Mesenchymal stem cell (in vitro differentiated cells and primary cell): ENCODE measurements around the gene BMPR1A.

Source experiments
- DNase-seq: peaks from one replicate; pipeline ENCODE4 v3.0.0-alpha.2; 2013
- H2AFZ ChIP-seq: one replicate; pipeline ENCODE4 v1.6.1; 2013; ENCODE audit warnings: low read depth, mild to moderate bottlenecking, control low read depth, inconsistent platforms, low read length, moderate library complexity
- H2AK5ac ChIP-seq: 2 replicates; pipeline ENCODE4 v1.6.1; 2013; ENCODE audit warnings: low read length, moderate library complexity, mild to moderate bottlenecking, inconsistent platforms; ENCODE audit not compliant: severe bottlenecking
- H2BK120ac ChIP-seq: one replicate; pipeline ENCODE4 v1.6.1; 2013; ENCODE audit warnings: low read depth, mild to moderate bottlenecking, inconsistent platforms, low read length, moderate library complexity
- H2BK12ac ChIP-seq, 2 experiments: one replicate each; pipeline ENCODE4 v1.6.1; 2013; ENCODE audit warnings: inconsistent platforms in 2 of 2, low read length in 2 of 2, mild to moderate bottlenecking in 2 of 2, moderate library complexity in 2 of 2, control low read depth in 1 of 2
- H2BK15ac ChIP-seq: one replicate; pipeline ENCODE4 v1.6.1; 2013; ENCODE audit warnings: mild to moderate bottlenecking, low read depth, inconsistent platforms; ENCODE audit not compliant: poor library complexity, severe bottlenecking
- H2BK5ac ChIP-seq: 2 replicates; pipeline ENCODE4 v1.6.1; 2013; ENCODE audit warnings: low read depth, mild to moderate bottlenecking, low read length, control low read depth, inconsistent platforms; ENCODE audit not compliant: poor library complexity, severe bottlenecking
- H3K14ac ChIP-seq, 2 experiments: one replicate each; pipeline ENCODE4 v1.6.1; 2013; ENCODE audit warnings: inconsistent platforms in 2 of 2, low read length in 2 of 2, control low read depth in 1 of 2, mild to moderate bottlenecking in 1 of 2, moderate library complexity in 1 of 2
- H3K18ac ChIP-seq, 2 experiments: one replicate each; pipeline ENCODE4 v1.6.1; 2013; ENCODE audit warnings: inconsistent platforms in 2 of 2, low read length in 2 of 2, control low read depth in 1 of 2, low read depth in 1 of 2, mild to moderate bottlenecking in 1 of 2
- H3K23ac ChIP-seq, 2 experiments: one replicate each; pipeline ENCODE4 v1.6.1; 2013; ENCODE audit warnings: inconsistent platforms in 2 of 2, low read length in 2 of 2, mild to moderate bottlenecking in 2 of 2, moderate library complexity in 2 of 2, control low read depth in 1 of 2
- H3K27ac ChIP-seq: 2 replicates; pipeline ENCODE4 v1.5.1; 2013; ENCODE audit warnings: mild to moderate bottlenecking, moderate library complexity, low read length, control low read depth, inconsistent platforms; ENCODE audit not compliant: poor library complexity, severe bottlenecking
- H3K27me3 ChIP-seq, 2 experiments: 2 replicates each; pipeline versions ENCODE4 v1.6.1 to v1.7.0; 2013; ENCODE audit warnings: low read length in 2 of 2, mild to moderate bottlenecking in 2 of 2, moderate library complexity in 2 of 2, control low read depth in 1 of 2, inconsistent platforms in 1 of 2; ENCODE audit not compliant: control insufficient read depth in 1 of 2, insufficient read depth in 1 of 2
- H3K36me3 ChIP-seq, 2 experiments: 2 replicates each; pipeline versions ENCODE4 v1.6.1 to v1.7.0; 2013; ENCODE audit warnings: low read length in 2 of 2, control low read depth in 1 of 2, inconsistent platforms in 1 of 2, low read depth in 1 of 2, mild to moderate bottlenecking in 1 of 2; ENCODE audit not compliant: insufficient read depth in 2 of 2, control insufficient read depth in 1 of 2
- H3K4ac ChIP-seq, 2 experiments: one replicate each; pipeline ENCODE4 v1.6.1; 2013; ENCODE audit warnings: inconsistent platforms in 2 of 2, low read length in 2 of 2, mild to moderate bottlenecking in 2 of 2, moderate library complexity in 2 of 2, control low read depth in 1 of 2, low read depth in 1 of 2
- H3K4me1 ChIP-seq: 2 replicates; pipeline ENCODE4 v1.6.1; 2013; ENCODE audit warnings: low read depth, low read length, control low read depth; ENCODE audit not compliant: control insufficient read depth, insufficient read depth
- H3K4me2 ChIP-seq: 2 replicates; pipeline ENCODE4 v1.6.1; 2013; ENCODE audit warnings: low read length, mild to moderate bottlenecking, inconsistent platforms; ENCODE audit not compliant: poor library complexity, severe bottlenecking
- H3K4me3 ChIP-seq, 2 experiments: 2 replicates each; pipeline versions ENCODE4 v1.5.1 to v1.7.0; 2013; ENCODE audit warnings: low read length in 2 of 2, mild to moderate bottlenecking in 2 of 2, control low read depth in 1 of 2, low read depth in 1 of 2; ENCODE audit not compliant: insufficient read depth in 1 of 2
- H3K79me1 ChIP-seq: replicated peaks from 2 replicates; pipeline ENCODE4 v1.6.1; 2013; ENCODE audit warnings: mild to moderate bottlenecking, control low read depth, low read length, inconsistent platforms; ENCODE audit not compliant: poor library complexity, severe bottlenecking
- H3K9ac ChIP-seq: 2 replicates; pipeline ENCODE4 v1.7.0; 2013; ENCODE audit warnings: mild to moderate bottlenecking, low read length, moderate library complexity
- H3K9me3 ChIP-seq: 2 replicates; pipeline ENCODE4 v1.7.0; 2013; ENCODE audit warnings: mild to moderate bottlenecking, low read length; ENCODE audit not compliant: control insufficient read depth
- H4K8ac ChIP-seq: one replicate; pipeline ENCODE4 v1.6.1; 2013; ENCODE audit warnings: inconsistent platforms, mild to moderate bottlenecking, low read length, moderate library complexity
- H4K91ac ChIP-seq: one replicate; pipeline ENCODE4 v1.6.1; 2013; ENCODE audit warnings: mild to moderate bottlenecking, low read length, inconsistent platforms
- WGBS: methylation state at CpG from one replicate; pipeline ENCODE4 v1.1.7; 2013; ENCODE audit warnings: mixed read lengths; 5-methylcytosine and 5-hydroxymethylcytosine counted together

The BMPR1A gene

GRCh38 chr10:86769991-86770390 lies 13.6 kb downstream of the BMPR1A start:
- H2BK12ac ChIP-seq = no peak overlapping the region
- no peak overlapping the region for H3K4ac ChIP-seq
- no peaks in the 10 kb centered on the region for H3K36me3 ChIP-seq
- no peak overlapping the region for H3K9ac ChIP-seq
- H3K23ac ChIP-seq = no peak overlapping the region
- H2AK5ac ChIP-seq = no peak overlapping the region
- H3K4me1 ChIP-seq = peaks cover 2% of the 10 kb centered on the region
- peak overlapping the region in 1 of 2 experiments; percentile 15 for H3K18ac ChIP-seq
- H4K8ac ChIP-seq = no peak overlapping the region
- H3K14ac ChIP-seq = no peak overlapping the region
- H2BK120ac ChIP-seq = no peak overlapping the region
- H3K27me3 ChIP-seq = no peaks in the 10 kb centered on the region
- H2BK5ac ChIP-seq = no peak overlapping the region
- DNase-seq = no peak
- no peak overlapping the region for H2BK15ac ChIP-seq
- 93% methylated on average over 10 of the region's 10 CpGs for WGBS
- no peak overlapping the region for H4K91ac ChIP-seq
- H3K4me2 ChIP-seq = no peak overlapping the region
- no peak overlapping the region for H3K4me3 ChIP-seq
- no peak overlapping the region for H3K27ac ChIP-seq
- no peaks in the 10 kb centered on the region for H3K9me3 ChIP-seq
- no peak overlapping the region for H2AFZ ChIP-seq
- peaks cover 12% of the 10 kb centered on the region for H3K79me1 ChIP-seq

- H3K4me1 ChIP-seq = peaks cover 2% of the 10 kb centered on the region
- H3K4me3 ChIP-seq = no peak overlapping the region
- no peak overlapping the region for H2BK5ac ChIP-seq
- H2BK12ac ChIP-seq = no peak overlapping the region
- H3K36me3 ChIP-seq = no peaks in the 10 kb centered on the region
- H2BK15ac ChIP-seq = no peak overlapping the region
- H3K4me2 ChIP-seq = no peak overlapping the region
- H3K18ac ChIP-seq = no peak overlapping the region
- 100% methylated on average over 1 of the region's 2 CpGs for WGBS
- H3K27me3 ChIP-seq = no peaks in the 10 kb centered on the region
- no peak overlapping the region for H2AFZ ChIP-seq
- no peak overlapping the region for H3K27ac ChIP-seq
- no peak overlapping the region for H3K23ac ChIP-seq
- no peak overlapping the region for H2AK5ac ChIP-seq
- DNase-seq = no peak
- no peak overlapping the region for H3K9ac ChIP-seq
- H3K79me1 ChIP-seq = peaks cover 12% of the 10 kb centered on the region
- H3K14ac ChIP-seq = no peak overlapping the region
- no peak overlapping the region for H4K8ac ChIP-seq
- no peak overlapping the region for H4K91ac ChIP-seq
- H3K4ac ChIP-seq = no peak overlapping the region
- no peaks in the 10 kb centered on the region for H3K9me3 ChIP-seq
- H2BK120ac ChIP-seq = no peak overlapping the region
Observed at GRCh38 chr10:86770412-86770960, 14.1 kb downstream of the BMPR1A start.

GRCh38 chr10:86773498-86773897 lies 17.1 kb downstream of the BMPR1A start:
- H3K18ac ChIP-seq = no peak overlapping the region
- no peak overlapping the region for H2BK5ac ChIP-seq
- no peak overlapping the region for H3K4me2 ChIP-seq
- H3K23ac ChIP-seq = no peak overlapping the region
- H3K27me3 ChIP-seq = no peaks in the 10 kb centered on the region
- no peaks in the 10 kb centered on the region for H3K4me1 ChIP-seq
- H3K4ac ChIP-seq = no peak overlapping the region
- no peak overlapping the region for H3K9ac ChIP-seq
- H3K9me3 ChIP-seq = no peaks in the 10 kb centered on the region
- no peak overlapping the region for H4K8ac ChIP-seq
- H4K91ac ChIP-seq = no peak overlapping the region
- H3K36me3 ChIP-seq = no peaks in the 10 kb centered on the region
- no peak for DNase-seq
- no peak overlapping the region for H3K14ac ChIP-seq
- no peak overlapping the region for H2AK5ac ChIP-seq
- H3K27ac ChIP-seq = no peak overlapping the region
- no peak overlapping the region for H2BK120ac ChIP-seq
- 100% methylated on average over 2 of the region's 6 CpGs for WGBS
- no peak overlapping the region for H2BK12ac ChIP-seq
- no peak overlapping the region for H3K4me3 ChIP-seq
- H3K79me1 ChIP-seq = peaks cover 15% of the 10 kb centered on the region
- H2BK15ac ChIP-seq = no peak overlapping the region
- H2AFZ ChIP-seq = no peak overlapping the region

- H3K27ac ChIP-seq = no peak overlapping the region
- H3K4me3 ChIP-seq = no peak overlapping the region
- H2AFZ ChIP-seq = no peak overlapping the region
- no peak overlapping the region for H4K8ac ChIP-seq
- H3K18ac ChIP-seq = peak overlapping the region in 1 of 2 experiments; percentile 68
- no peaks in the 10 kb centered on the region for H3K36me3 ChIP-seq
- H3K9ac ChIP-seq = peak overlapping the region; percentile 23
- H2BK12ac ChIP-seq = peak overlapping the region in 1 of 2 experiments; percentile 83
- H2BK120ac ChIP-seq = no peak overlapping the region
- H3K4me2 ChIP-seq = no peak overlapping the region
- H4K91ac ChIP-seq = no peak overlapping the region
- H3K27me3 ChIP-seq = no peaks in the 10 kb centered on the region
- H2BK5ac ChIP-seq = no peak overlapping the region
- WGBS = 19% methylated on average over 6 of the region's 6 CpGs
- no peak overlapping the region for H2BK15ac ChIP-seq
- H3K4me1 ChIP-seq = no peaks in the 10 kb centered on the region
- H3K79me1 ChIP-seq = peaks cover 12% of the 10 kb centered on the region
- no peaks in the 10 kb centered on the region for H3K9me3 ChIP-seq
- no peak overlapping the region for H3K23ac ChIP-seq
- H2AK5ac ChIP-seq = no peak overlapping the region
- peak; percentile 85 for DNase-seq
- H3K4ac ChIP-seq = peak overlapping the region in 1 of 2 experiments; percentile 13
- no peak overlapping the region for H3K14ac ChIP-seq
Observed at GRCh38 chr10:86775056-86775869, 18.8 kb downstream of the BMPR1A start.
